ENCODE results near the gene MED8.

Gene MED8

DNA sequence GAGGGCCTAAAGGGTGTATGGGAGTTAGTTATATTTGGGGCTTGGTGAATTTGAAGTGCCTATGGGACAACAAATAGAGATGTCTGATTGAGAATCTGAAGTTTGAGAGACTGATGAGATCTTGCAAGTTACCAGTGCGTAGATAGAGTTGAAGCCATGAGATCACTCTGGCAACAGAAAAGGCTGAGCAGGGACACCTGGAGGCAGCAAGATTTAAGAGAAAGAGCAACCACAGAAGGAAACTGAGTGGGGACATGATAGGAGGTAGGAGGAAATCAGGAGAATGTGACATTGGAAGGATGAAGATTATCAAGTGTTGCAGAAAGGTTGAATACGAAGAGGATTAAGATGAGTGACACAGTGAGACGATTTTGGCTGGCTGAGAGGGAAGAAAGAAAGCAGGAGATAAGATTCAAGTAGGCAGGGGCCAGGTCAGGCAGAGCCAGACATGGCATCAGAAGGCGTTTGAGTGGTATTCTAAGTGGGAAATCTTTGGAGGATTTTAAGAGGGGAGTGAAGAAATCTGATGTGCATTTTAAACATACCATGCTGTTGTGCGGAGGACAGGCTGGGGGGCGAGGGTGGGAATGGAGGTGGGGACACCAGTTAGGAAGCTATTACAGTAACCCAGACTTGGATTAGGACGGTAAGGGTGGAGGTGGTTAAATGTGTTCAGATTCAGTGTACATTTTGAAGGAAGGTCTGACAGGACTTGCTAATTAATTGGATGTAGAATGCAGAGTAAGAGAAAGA lies 55.0 kb downstream of the MED8 start:
- no peak for DNase-seq (ENCODE audit: low spot score)
